ENCODE data around the gene LZTS3.

GRCh38 chr20:3157817-3158216 is 15.5 kb downstream of the LZTS3 start:
- TF ChIP-seq CTCF (IDR thresholded peaks at IDR 0.05), result no peak
- TF ChIP-seq POLR2AphosphoS2 (conservative IDR thresholded peaks at IDR 0.05; ENCODE audit: low read length), result no peak
- TF ChIP-seq JUNB (IDR thresholded peaks at IDR 0.05), result no peak
- no peak for TF ChIP-seq MAX (IDR thresholded peaks at IDR 0.05)
- TF ChIP-seq POLR2A (IDR thresholded peaks at IDR 0.05; ENCODE audit: low read length), result no peak
- TF ChIP-seq, protein P1, sequence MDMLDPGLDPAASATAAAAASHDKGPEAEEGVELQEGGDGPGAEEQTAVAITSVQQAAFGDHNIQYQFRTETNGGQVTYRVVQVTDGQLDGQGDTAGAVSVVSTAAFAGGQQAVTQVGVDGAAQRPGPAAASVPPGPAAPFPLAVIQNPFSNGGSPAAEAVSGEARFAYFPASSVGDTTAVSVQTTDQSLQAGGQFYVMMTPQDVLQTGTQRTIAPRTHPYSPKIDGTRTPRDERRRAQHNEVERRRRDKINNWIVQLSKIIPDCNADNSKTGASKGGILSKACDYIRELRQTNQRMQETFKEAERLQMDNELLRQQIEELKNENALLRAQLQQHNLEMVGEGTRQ (IDR thresholded peaks at IDR 0.05), result no peak
- no peak for TF ChIP-seq ZC3H11A (IDR thresholded peaks at IDR 0.05)
- no peak for TF ChIP-seq CHD2 (IDR thresholded peaks at IDR 0.05; ENCODE audit: low read length, partially characterized antibody)

All from A549 (cell line).